ENCODE data around the gene SCGB3A1. TPM values are rescaled to one million over a fixed set of nuclear protein-coding genes. Genes with fewer than 3 reads are reported as not detected.

SCGB3A1 gene
- polyA plus RNA-seq, 1 donor from 2014 or later, result not detected

- Mint-ChIP-seq H3K9me3 (peaks cover 0 to 2% (median 0%) of the 10 kb centered on the region in 3 donors), H3K4me3 (no peak overlapping the region), H3K27ac (peak overlapping the region in 1 of 3 donors; percentile 83), H3K27me3 (peaks cover 27% of the 10 kb centered on the region), H3K36me3 (no peaks in the 10 kb centered on the region), H3K4me1 (peaks cover 0 to 2% (median 2%) of the 10 kb centered on the region in 3 donors)
Measured at GRCh38 chr5:180593446-180594206, 2.3 kb upstream of the SCGB3A1 start.

- Mint-ChIP-seq H3K27ac (peak overlapping the region in 1 of 3 donors; percentile 33), H3K9me3 (peaks cover 0 to 2% (median 0%) of the 10 kb centered on the region in 3 donors), H3K4me3 (peak overlapping the region in 1 of 4 donors; percentile 54), H3K4me1 (peaks cover 0 to 2% (median 2%) of the 10 kb centered on the region in 3 donors), H3K27me3 (peaks cover 24% of the 10 kb centered on the region), H3K36me3 (no peaks in the 10 kb centered on the region)
Measured at GRCh38 chr5:180592176-180592575, 877 bp upstream of the SCGB3A1 start.

- H3K9me3 Mint-ChIP-seq, result peaks cover 0 to 2% (median 0%) of the 10 kb centered on the region in 3 donors
- peaks cover 24% of the 10 kb centered on the region for H3K27me3 Mint-ChIP-seq
- H3K4me1 Mint-ChIP-seq, result peaks cover 0 to 2% (median 2%) of the 10 kb centered on the region in 3 donors
- H3K27ac Mint-ChIP-seq, result no peak overlapping the region
- H3K4me3 Mint-ChIP-seq, result no peak overlapping the region
- H3K36me3 Mint-ChIP-seq, result no peaks in the 10 kb centered on the region
Measured at GRCh38 chr5:180590543-180591310, 572 bp downstream of the SCGB3A1 start.

- H3K4me3 Mint-ChIP-seq, result no peak overlapping the region
- no peak overlapping the region for H3K27ac Mint-ChIP-seq
- H3K27me3 Mint-ChIP-seq, result peaks cover 24% of the 10 kb centered on the region
- H3K4me1 Mint-ChIP-seq, result peaks cover 0 to 2% (median 2%) of the 10 kb centered on the region in 3 donors
- peaks cover 0 to under 1% (median 0%) of the 10 kb centered on the region in 3 donors for H3K9me3 Mint-ChIP-seq
- H3K36me3 Mint-ChIP-seq, result no peaks in the 10 kb centered on the region
Measured at GRCh38 chr5:180589771-180590542, 1.3 kb downstream of the SCGB3A1 start.

GRCh38 chr5:180586870-180587269 lies 4.4 kb downstream of the SCGB3A1 start:
- H3K4me1 Mint-ChIP-seq, result no peaks in the 10 kb centered on the region
- H3K36me3 Mint-ChIP-seq, result no peaks in the 10 kb centered on the region
- H3K4me3 Mint-ChIP-seq, result no peak overlapping the region
- H3K27me3 Mint-ChIP-seq, result peaks cover 11% of the 10 kb centered on the region
- no peak overlapping the region for H3K27ac Mint-ChIP-seq
- peaks cover 0 to 2% (median 0%) of the 10 kb centered on the region in 3 donors for H3K9me3 Mint-ChIP-seq

GRCh38 chr5:180586204-180586603 lies 5.1 kb downstream of the SCGB3A1 start:
- H3K9me3 Mint-ChIP-seq, result peaks cover 0 to 2% (median 0%) of the 10 kb centered on the region in 3 donors
- H3K27me3 Mint-ChIP-seq, result peaks cover 10% of the 10 kb centered on the region
- no peak overlapping the region for H3K27ac Mint-ChIP-seq
- no peaks in the 10 kb centered on the region for H3K36me3 Mint-ChIP-seq
- H3K4me3 Mint-ChIP-seq, result peak overlapping the region in 1 of 4 donors; percentile 10
- no peaks in the 10 kb centered on the region for H3K4me1 Mint-ChIP-seq

GRCh38 chr5:180583738-180584137 lies 7.6 kb downstream of the SCGB3A1 start:
- Mint-ChIP-seq H3K36me3 (no peaks in the 10 kb centered on the region), H3K9me3 (peaks cover 0 to 2% (median 2%) of the 10 kb centered on the region in 3 donors), H3K27me3 (no peaks in the 10 kb centered on the region), H3K27ac (no peak overlapping the region), H3K4me3 (no peak overlapping the region), H3K4me1 (peaks cover 0 to 2% (median 0%) of the 10 kb centered on the region in 3 donors)

- peaks cover 2% of the 10 kb centered on the region for H3K36me3 Mint-ChIP-seq
- peaks cover 2 to 4% (median 2%) of the 10 kb centered on the region in 3 donors for H3K9me3 Mint-ChIP-seq
- H3K27me3 Mint-ChIP-seq, result no peaks in the 10 kb centered on the region
- no peak overlapping the region for H3K27ac Mint-ChIP-seq
- H3K4me1 Mint-ChIP-seq, result peaks cover 0 to 2% (median 0%) of the 10 kb centered on the region in 3 donors
- no peak overlapping the region for H3K4me3 Mint-ChIP-seq
Measured at GRCh38 chr5:180580681-180581080, 10.6 kb downstream of the SCGB3A1 start.

GRCh38 chr5:180575571-180575970 lies 15.7 kb downstream of the SCGB3A1 start:
- Mint-ChIP-seq H3K36me3 (peaks cover 12% of the 10 kb centered on the region), H3K9me3 (peaks cover 0 to 4% (median 0%) of the 10 kb centered on the region in 3 donors), H3K4me1 (no peaks in the 10 kb centered on the region), H3K4me3 (no peak overlapping the region), H3K27ac (no peak overlapping the region), H3K27me3 (no peaks in the 10 kb centered on the region)

GRCh38 chr5:180568914-180569313 lies 22.4 kb downstream of the SCGB3A1 start:
- Mint-ChIP-seq H3K27ac (no peak overlapping the region), H3K4me3 (no peak overlapping the region), H3K36me3 (peaks cover 12% of the 10 kb centered on the region), H3K27me3 (no peaks in the 10 kb centered on the region), H3K9me3 (no peaks in the 10 kb centered on the region), H3K4me1 (no peaks in the 10 kb centered on the region)

- Mint-ChIP-seq H3K4me3 (no peak overlapping the region), H3K36me3 (peaks cover 15% of the 10 kb centered on the region)
Measured at GRCh38 chr5:180563994-180564393, 27.3 kb downstream of the SCGB3A1 start.

GRCh38 chr5:180558232-180558631 lies 33.1 kb downstream of the SCGB3A1 start:
- H3K9me3 Mint-ChIP-seq, result no peaks in the 10 kb centered on the region
- H3K36me3 Mint-ChIP-seq, result peaks cover 22% of the 10 kb centered on the region
- no peak overlapping the region for H3K4me3 Mint-ChIP-seq
- H3K4me1 Mint-ChIP-seq, result peaks cover 0 to 14% (median 10%) of the 10 kb centered on the region in 3 donors
- no peaks in the 10 kb centered on the region for H3K27me3 Mint-ChIP-seq
- no peak overlapping the region for H3K27ac Mint-ChIP-seq

More at GRCh38 chr5:180563994-180564393, 27.3 kb downstream of the SCGB3A1 start:
- peaks cover 0 to 7% (median 4%) of the 10 kb centered on the region in 3 donors for H3K4me1 Mint-ChIP-seq
- H3K27ac Mint-ChIP-seq, result peak overlapping the region in 1 of 3 donors; percentile 27
- no peaks in the 10 kb centered on the region for H3K9me3 Mint-ChIP-seq
- no peaks in the 10 kb centered on the region for H3K27me3 Mint-ChIP-seq

GRCh38 chr5:180557217-180557809 lies 34.0 kb downstream of the SCGB3A1 start:
- no peak overlapping the region for H3K27ac Mint-ChIP-seq
- H3K4me3 Mint-ChIP-seq, result no peak overlapping the region
- peaks cover 24% of the 10 kb centered on the region for H3K36me3 Mint-ChIP-seq
- H3K27me3 Mint-ChIP-seq, result no peaks in the 10 kb centered on the region
- H3K9me3 Mint-ChIP-seq, result no peaks in the 10 kb centered on the region
- H3K4me1 Mint-ChIP-seq, result peaks cover 0 to 14% (median 11%) of the 10 kb centered on the region in 3 donors

- H3K4me3 Mint-ChIP-seq, result no peak overlapping the region
- H3K4me1 Mint-ChIP-seq, result peaks cover 0 to 11% (median 9%) of the 10 kb centered on the region in 3 donors
- H3K36me3 Mint-ChIP-seq, result peaks cover 26% of the 10 kb centered on the region
- H3K27ac Mint-ChIP-seq, result no peak overlapping the region
- no peaks in the 10 kb centered on the region for H3K9me3 Mint-ChIP-seq
- no peaks in the 10 kb centered on the region for H3K27me3 Mint-ChIP-seq
Measured at GRCh38 chr5:180555168-180555921, 36.0 kb downstream of the SCGB3A1 start.

All from IgD-negative memory B cell (primary cell).